GM21515 (cell line): Measurements from ENCODE around the gene PROX2.

Experiments
- ATAC-seq: cut with Tn5 transposase; IDR thresholded peaks from one replicate; pipeline ENCODE4 v1.9.1; 2021; ENCODE audit not compliant: unreplicated experiment

PROX2 gene

GRCh38 chr14:74909501-74909900 is 33.6 kb upstream of the PROX2 start:
- no peak for ATAC-seq

GRCh38 chr14:74908861-74909341 is 33.0 kb upstream of the PROX2 start:
- no peak for ATAC-seq

- no peak for ATAC-seq
Measured at GRCh38 chr14:74907744-74908143, 31.8 kb upstream of the PROX2 start.

GRCh38 chr14:74906925-74907521 is 31.1 kb upstream of the PROX2 start:
- no peak for ATAC-seq

- ATAC-seq: no peak
Measured at GRCh38 chr14:74905595-74906142, 29.7 kb upstream of the PROX2 start.

- no peak for ATAC-seq
Measured at GRCh38 chr14:74904635-74905503, 28.9 kb upstream of the PROX2 start.

- no peak for ATAC-seq
Measured at GRCh38 chr14:74902941-74903705, 27.2 kb upstream of the PROX2 start.

GRCh38 chr14:74898694-74899093 is 22.7 kb upstream of the PROX2 start:
- ATAC-seq: no peak

GRCh38 chr14:74898083-74898482 is 22.1 kb upstream of the PROX2 start:
- ATAC-seq: no peak

GRCh38 chr14:74897642-74898041 is 21.7 kb upstream of the PROX2 start:
- no peak for ATAC-seq

GRCh38 chr14:74896400-74896799 is 20.5 kb upstream of the PROX2 start:
- no peak for ATAC-seq

- ATAC-seq: peak; percentile 47
Measured at GRCh38 chr14:74893614-74894091, 17.7 kb upstream of the PROX2 start.

- ATAC-seq: no peak
Measured at GRCh38 chr14:74892745-74893144, 16.8 kb upstream of the PROX2 start.

GRCh38 chr14:74891870-74892269 is 15.9 kb upstream of the PROX2 start:
- ATAC-seq: no peak

GRCh38 chr14:74890262-74890661 is 14.3 kb upstream of the PROX2 start:
- ATAC-seq: no peak

- ATAC-seq: no peak
Measured at GRCh38 chr14:74888164-74889158, 12.5 kb upstream of the PROX2 start.

- no peak for ATAC-seq
Measured at GRCh38 chr14:74886001-74886400, 10.1 kb upstream of the PROX2 start.

- peak; percentile 42 for ATAC-seq
Measured at GRCh38 chr14:74882103-74882920, 6.4 kb upstream of the PROX2 start.
